K562 (cell line): ENCODE data around the gene CGNL1. TPM values are rescaled to one million over a fixed set of nuclear protein-coding genes. Genes with fewer than 3 reads are reported as not detected.

ENCODE experiments used
- ATAC-seq: fragments of 200-7000 bp; cut with Tn5 transposase; 3 replicates; pipeline ENCODE4 v1.9.1; 2020; ENCODE audit warnings: moderate library complexity
- BruUV-seq: library from RNA; stranded (reverse); fragments of 400-500 nt; replicated peaks from 2 replicates; lab custom pipeline; 2021; lab: Mats Ljungman, UMichigan
- CTCF ChIA-PET: fragments of 300-600 bp; formaldehyde crosslinking; extraction: SDS; loops from one replicate; lab custom pipeline; 2021; ENCODE audit warnings: low intra/inter-chr PET ratio; lab: Yijun Ruan, JAX
- POLR2A ChIA-PET: fragments of 300-600, 350-650 bp; sonication (Branson Sonifier 250); formaldehyde crosslinking; extraction: SDS; loops from one replicate; lab custom pipeline; 2021; ENCODE audit warnings: antibody characterized with exemption, inconsistent platforms; lab: Yijun Ruan, JAX
- DNase-seq, 4 experiments: peaks; one replicate each; pipeline versions ENCODE4 v3.0.0 to v3.0.0-alpha.2; 2011 to 2018; ENCODE audit warnings: low spot score in 3 of 4, mixed read lengths in 3 of 4; ENCODE audit errors: extremely low read depth in 1 of 4
- FAIRE-seq: peaks from 2 replicates; lab custom pipeline; 2011; peaks lifted over from hg19 to GRCh38; lab: Jason Lieb, UNC
- H2AFZ ChIP-seq: 2 replicates; pipeline ENCODE4 v1.6.0; 2011; ENCODE audit warnings: low read depth, low read length, control low read depth, inconsistent platforms
- H3K27ac ChIP-seq: fragments of 200-600 bp; 3 replicates; pipeline ENCODE4 v1.8.0; 2011; ENCODE audit warnings: low read depth, mild to moderate bottlenecking, control low read depth, inconsistent platforms, low read length, moderate library complexity, mixed read lengths; ENCODE audit errors: extremely low read depth
- H3K27me3 ChIP-seq, 2 experiments: fragments of 300-600 bp in 1 of 2; 2 replicates in 1 of 2; 3 replicates in 1 of 2; pipeline versions ENCODE4 v1.6.0 to v1.8.0; 2011; ENCODE audit warnings: inconsistent platforms in 2 of 2, low read length in 2 of 2, mild to moderate bottlenecking in 1 of 2, mixed read lengths in 1 of 2, moderate library complexity in 1 of 2; ENCODE audit not compliant: control insufficient read depth in 2 of 2, insufficient read depth in 2 of 2
- H3K36me3 ChIP-seq: fragments of 300-600 bp; 3 replicates; pipeline ENCODE4 v1.8.0; 2011; ENCODE audit warnings: mild to moderate bottlenecking, low read length, inconsistent platforms; ENCODE audit not compliant: control insufficient read depth, insufficient read depth
- H3K4me1 ChIP-seq, 2 experiments: fragments of 200-600 bp in 1 of 2; replicated peaks in 1 of 2; 2 replicates in 1 of 2; 3 replicates in 1 of 2; pipeline versions ENCODE4 v1.5.1 to v1.8.0; 2011; ENCODE audit warnings: inconsistent platforms in 2 of 2, low read length in 2 of 2, mild to moderate bottlenecking in 1 of 2, mixed read lengths in 1 of 2, moderate library complexity in 1 of 2; ENCODE audit not compliant: control insufficient read depth in 2 of 2, insufficient read depth in 2 of 2
- H3K4me2 ChIP-seq: 2 replicates; pipeline ENCODE4 v1.6.1; 2011; ENCODE audit warnings: low read length, control low read depth, inconsistent platforms, mixed read lengths; ENCODE audit not compliant: insufficient read depth
- H3K4me3 ChIP-seq: fragments of 200-600 bp; sonication (generic), shearing (Covaris generic); 2 replicates; pipeline ENCODE4 v1.5.1; 2016; ENCODE audit warnings: control low read depth, inconsistent platforms
- H3K79me2 ChIP-seq: fragments of 200-600 bp; 3 replicates; pipeline ENCODE4 v1.8.0; 2011; ENCODE audit warnings: low read length, inconsistent platforms; ENCODE audit not compliant: control insufficient read depth, insufficient read depth
- H3K9ac ChIP-seq, 2 experiments: 2 replicates each; pipeline versions ENCODE4 v1.6.0 to v1.6.1; 2011; ENCODE audit warnings: low read depth in 2 of 2, low read length in 2 of 2, control low read depth in 1 of 2, inconsistent platforms in 1 of 2, mild to moderate bottlenecking in 1 of 2, mixed read lengths in 1 of 2; ENCODE audit not compliant: insufficient read depth in 1 of 2
- H3K9me1 ChIP-seq: one replicate; pipeline ENCODE4 v1.6.0; 2011; ENCODE audit warnings: inconsistent platforms, mild to moderate bottlenecking, low read length, moderate library complexity; ENCODE audit not compliant: control insufficient read depth, insufficient read depth
- H3K9me3 ChIP-seq: replicated peaks from 2 replicates; pipeline ENCODE4 v1.5.1; 2011; ENCODE audit warnings: low read depth, low read length, inconsistent platforms; ENCODE audit not compliant: control insufficient read depth, insufficient read depth
- H4K20me1 ChIP-seq: replicated peaks from 2 replicates; pipeline ENCODE4 v1.6.1; 2011; ENCODE audit warnings: low read length, inconsistent platforms, mixed read lengths; ENCODE audit not compliant: control insufficient read depth, insufficient read depth
- DPF2 ChIP-seq: fragments of 450-650 bp; IDR thresholded peaks from 2 replicates; pipeline ENCODE4 v1.6.1; 2016
- FOSL1 ChIP-seq: fragments of 200-800 bp; sonication (Bioruptor generic); conservative IDR thresholded peaks from 2 replicates; pipeline ENCODE4 v1.6.1; 2016; ENCODE audit warnings: missing genetic modification characterization, missing compliant biosample characterization
- GTF2E2 ChIP-seq: fragments of 200-800 bp; sonication (Bioruptor generic); IDR thresholded peaks from 2 replicates; pipeline ENCODE4 v1.6.1; 2016; ENCODE audit warnings: missing genetic modification characterization, missing compliant biosample characterization
- RBM34 ChIP-seq: fragments of 200-400 bp; formaldehyde crosslinking; IDR thresholded peaks from 2 replicates; pipeline ENCODE4 v1.6.1; 2018; ENCODE audit warnings: low read length, borderline replicate concordance; ENCODE audit not compliant: insufficient read depth
- REST ChIP-seq, 2 experiments: fragments of 450-650 bp; formaldehyde crosslinking in 1 of 2; IDR thresholded peaks; 2 replicates each; pipeline versions ENCODE4 v1.4.0 to v1.6.1; 2014 to 2020; ENCODE audit warnings: mild to moderate bottlenecking in 2 of 2, borderline replicate concordance in 1 of 2, low read depth in 1 of 2
- THRAP3 ChIP-seq: fragments of 450-650 bp; IDR thresholded peaks from 2 replicates; pipeline ENCODE4 v1.6.1; 2016; ENCODE audit warnings: mild to moderate bottlenecking, inconsistent platforms, borderline replicate concordance
- ZSCAN29 ChIP-seq: fragments of 450-650 bp; IDR thresholded peaks from 2 replicates; pipeline ENCODE4 v1.6.1; 2017
- WGBS: fragments of 100-300 bp; shearing (Covaris generic); methylation state at CpG from one replicate; pipeline ENCODE4 v1.1.6; 2016; ENCODE audit warnings: low coverage, mixed read lengths; ENCODE audit not compliant: insufficient coverage; ENCODE audit errors: missing lambda C conversion rate; 5-methylcytosine and 5-hydroxymethylcytosine counted together
- in situ Hi-C: fragments of 300-500 bp; cut with MboI; formaldehyde crosslinking; loops from 4 replicates; pipeline ENCODE4 v1.15.0; 2018; ENCODE audit warnings: inconsistent platforms, mixed read lengths
- intact Hi-C: fragments of 100-400 bp; cut with micrococcal nuclease; formaldehyde crosslinking; loops from 2 replicates; pipeline ENCODE4 v1.14.2; 2022
- polyA plus RNA-seq, 8 experiments: library from polyadenylated mRNA; depleted of rRNA in 4 of 8; stranded (reverse) in 5 of 8; unstranded in 3 of 8; fragments of >200 nt; fragmentation: Nextera tagmentation in 2 of 8; fragmentation: Illumina TruSeq in 1 of 8; extraction: Ambion mirVana in 2 of 8; extraction: Trizol in 1 of 8; gene quantifications; 2 replicates each; pipeline versions ENCODE4 v1.2.1 to v1.2.3, GENCODE V29; 2011 to 2014; ENCODE audit warnings: inconsistent platforms in 1 of 8, missing spikeins in 1 of 8
- total RNA-seq, 7 experiments: library from RNA; depleted of rRNA in 6 of 7; stranded (reverse); fragments of >200 nt in 6 of 7; fragmentation: Illumina TruSeq in 2 of 7; extraction: Trizol in 2 of 7; gene quantifications; 2 replicates each; pipeline versions ENCODE4 v1.2.1 to v1.2.3, GENCODE V29; 2011 to 2021; ENCODE audit warnings: low replicate concordance in 1 of 7

Gene CGNL1
- total and polyA plus RNA-seq, 9 of the 15 experiments (the other 6 are each of a cell fraction or from before 2014, with no cell fraction given), result 0.01 to 0.07 TPM; not detected in 7

DNA sequence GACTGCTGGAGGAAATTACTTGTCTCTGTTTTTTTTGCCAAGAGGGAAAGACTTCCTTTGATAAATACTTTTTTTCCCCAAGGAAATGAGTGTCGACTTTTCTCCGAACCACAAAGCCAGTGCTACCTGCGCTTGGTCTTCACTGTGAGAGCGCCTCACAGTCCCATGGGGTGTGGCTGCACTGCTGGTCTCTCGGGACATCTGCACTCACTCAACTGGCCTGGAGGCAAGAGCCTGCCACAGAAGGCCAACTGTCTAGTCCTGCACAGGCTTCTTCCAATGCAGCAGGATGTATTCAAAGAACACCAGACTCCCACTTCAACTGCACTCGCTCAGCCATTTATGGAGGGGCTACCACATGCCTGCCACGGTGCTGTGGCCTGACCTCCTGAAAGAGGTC, 40.6 kb upstream of the CGNL1 start:
- POLR2A ChIA-PET, result interaction anchor here (0.7 kb wide), 1 partner anchor 164 kb away, joined by 3 read pairs; no protein-coding TSS in a partner anchor
- DNase-seq (peak in 1 of 4 experiments; percentile 22), FAIRE-seq (no peak), ATAC-seq (peak; percentile 15; the same call in 1 of the 3 replicates)
- in situ Hi-C loops, result no loop called here
- peaks cover 28 to 31% of the 10 kb centered on the region in 2 experiments for H3K4me1 ChIP-seq
- H4K20me1 ChIP-seq, result no peaks in the 10 kb centered on the region
- no peaks in the 10 kb centered on the region for H3K27me3 ChIP-seq
- no TSS peak for BruUV-seq
- peak overlapping the region; percentile 91 for H2AFZ ChIP-seq
- CTCF ChIA-PET, result no interaction called here
- no peaks in the 10 kb centered on the region for H3K36me3 ChIP-seq
- 0 out of 2 replicates have a peak, but pooled peaks have one; percentile 5 for TF ChIP-seq DPF2
- no peak for TF ChIP-seq THRAP3
- H3K4me3 ChIP-seq, result no peak overlapping the region
- no peaks in the 10 kb centered on the region for H3K9me1 ChIP-seq
- H3K4me2 ChIP-seq, result no peak overlapping the region; the same call in 1 of the 2 replicates
- peak overlapping the region in 1 of 2 experiments; percentile 39; a peak in 1 of 4 replicates for H3K9ac ChIP-seq
- no peaks in the 10 kb centered on the region for H3K9me3 ChIP-seq
- 53% methylated on average over 7 of the region's 7 CpGs for WGBS
- intact Hi-C loops, result no loop called here
- peak overlapping the region; percentile 32; the same call in 1 of the 3 replicates for H3K27ac ChIP-seq
- H3K79me2 ChIP-seq, result no peaks in the 10 kb centered on the region

DNA sequence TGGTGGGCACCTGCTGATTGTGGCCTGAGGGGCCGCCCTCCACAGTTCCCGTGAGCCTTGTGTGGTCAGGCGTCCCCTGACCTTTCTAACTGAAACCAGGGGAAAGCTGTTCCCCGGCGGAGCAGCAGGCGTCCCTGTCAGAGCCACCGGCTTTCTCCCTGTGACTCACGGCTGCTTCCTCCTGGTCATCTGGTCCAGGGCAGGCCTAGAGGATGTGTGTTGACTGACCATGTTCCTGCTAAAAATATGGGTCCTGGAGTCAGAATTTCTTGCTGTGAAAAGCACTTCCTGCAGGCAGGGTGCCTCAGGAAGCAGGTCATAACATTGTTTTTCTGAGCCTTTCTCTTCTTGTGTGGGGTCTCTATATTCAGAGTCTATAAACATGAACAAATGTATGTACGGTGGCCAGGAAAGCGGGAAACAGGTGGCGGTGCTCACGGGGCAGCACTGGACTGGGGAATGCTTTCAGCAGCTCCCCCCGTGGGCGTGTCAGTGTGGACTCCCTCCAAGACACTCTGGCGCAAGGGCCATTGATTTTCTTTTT, 38.4 kb upstream of the CGNL1 start:
- no peaks in the 10 kb centered on the region for H4K20me1 ChIP-seq
- H3K27ac ChIP-seq, result no peak overlapping the region
- H2AFZ ChIP-seq, result peak overlapping the region; percentile 81
- peak overlapping the region in 1 of 2 experiments; percentile 77; a peak in 1 of 4 replicates for H3K9ac ChIP-seq
- H3K4me3 ChIP-seq, result no peak overlapping the region
- CTCF ChIA-PET, result no interaction called here
- H3K4me2 ChIP-seq, result no peak overlapping the region
- H3K9me1 ChIP-seq, result no peaks in the 10 kb centered on the region
- no peaks in the 10 kb centered on the region for H3K27me3 ChIP-seq
- FAIRE-seq (peak; percentile 76), DNase-seq (peak in 1 of 4 experiments; percentile 62), ATAC-seq (peak; percentile 79)
- H3K36me3 ChIP-seq, result no peaks in the 10 kb centered on the region
- peaks cover 25% of the 10 kb centered on the region in 2 experiments for H3K4me1 ChIP-seq
- BruUV-seq, result no TSS peak
- intact Hi-C loops, result no loop called here
- no peaks in the 10 kb centered on the region for H3K79me2 ChIP-seq
- POLR2A ChIA-PET, result interaction anchor here (0.8 to 1.6 kb wide), 2 partner anchors 9 to 15 kb away, joined by 3 to 5 read pairs; no protein-coding TSS in a partner anchor
- 50% methylated on average over 12 of the region's 15 CpGs for WGBS
- H3K9me3 ChIP-seq, result no peaks in the 10 kb centered on the region
- in situ Hi-C loops, result no loop called here
- TF ChIP-seq REST (IDR thresholded peaks at IDR 0.05; ENCODE audit: borderline replicate concordance), result peak; percentile 51; the same call in 1 of the 2 replicates
- TF ChIP-seq REST (CRISPR knock-in tag; IDR thresholded peaks at IDR 0.05; ENCODE audit: low read depth), result no peak
- TF ChIP-seq FOSL1 (tag), result peak; percentile 34
- no peak for TF ChIP-seq GTF2E2
- no peak for TF ChIP-seq ZSCAN29
- TF ChIP-seq RBM34, result no peak
